B cell (primary cell): ENCODE measurements around the gene ATP6V0E2. TPM values are rescaled to one million over a fixed set of nuclear protein-coding genes. Genes with fewer than 3 reads are reported as not detected.

Experiments
- ATAC-seq: fragments of 200-7000 bp; cut with Tn5 transposase; one replicate; pipeline ENCODE4 v1.10.0; 2021; ENCODE audit warnings: low read depth, mild to moderate bottlenecking, moderate number of reproducible peaks, moderate library complexity
- CTCF ChIA-PET: fragments of 350-600 bp; sonication (Branson Sonifier 250); formaldehyde crosslinking; loops from one replicate; lab custom pipeline; 2021; ENCODE audit warnings: antibody characterized with exemption, inconsistent platforms; lab: Charles Lee
- POLR2A ChIA-PET: fragments of 350-600 bp; sonication (Branson Sonifier 250); formaldehyde crosslinking; loops from one replicate; lab custom pipeline; 2021; ENCODE audit warnings: antibody characterized with exemption; lab: Charles Lee
- DNase-seq: peaks from one replicate; pipeline ENCODE4 v3.0.0; 2013
- H2AFZ ChIP-seq: 2 replicates; pipeline ENCODE4 v1.6.1; 2012; ENCODE audit warnings: mild to moderate bottlenecking, low read depth, low read length; ENCODE audit not compliant: insufficient read depth, poor library complexity, severe bottlenecking
- H3K27ac ChIP-seq, 2 donors: 1 replicate in 1 of 2; 2 replicates in 1 of 2; pipeline ENCODE4 v1.5.1; 2012 to 2013; ENCODE audit warnings: low read length in 2 of 2, mild to moderate bottlenecking in 2 of 2, moderate library complexity in 1 of 2
- H3K27me3 ChIP-seq, 4 experiments: fragments of 200-600 bp in 1 of 4; sonication (generic) in 1 of 4; replicated peaks in 1 of 4; 1 replicate in 2 of 4; 2 replicates in 2 of 4; pipeline versions ENCODE4 v1.6.1 to v1.7.0; 2013 to 2016; ENCODE audit warnings: low read length in 3 of 4, mild to moderate bottlenecking in 2 of 4, mixed read lengths in 1 of 4, moderate library complexity in 1 of 4; ENCODE audit not compliant: insufficient read depth in 4 of 4, control insufficient read depth in 3 of 4; ENCODE audit errors: control extremely low read depth in 1 of 4
- H3K36me3 ChIP-seq, 2 experiments: replicated peaks in 1 of 2; 1 replicate in 1 of 2; 2 replicates in 1 of 2; pipeline versions ENCODE4 v1.6.1 to v1.7.1; 2013; ENCODE audit warnings: low read length in 1 of 2; ENCODE audit not compliant: insufficient read depth in 2 of 2, control insufficient read depth in 1 of 2; ENCODE audit errors: control extremely low read depth in 1 of 2, extremely low read depth in 1 of 2
- H3K4me1 ChIP-seq, 2 donors: fragments of 200-600 bp in 1 of 2; sonication (generic) in 1 of 2; 1 replicate in 1 of 2; 2 replicates in 1 of 2; pipeline versions ENCODE4 v1.5.1 to v1.6.1; 2013 to 2017; ENCODE audit warnings: low read length in 2 of 2; ENCODE audit not compliant: control insufficient read depth in 2 of 2, insufficient read depth in 2 of 2
- H3K4me2 ChIP-seq: replicated peaks from 2 replicates; pipeline ENCODE3; 2012; ENCODE audit warnings: mild to moderate bottlenecking, low read depth, low read length; ENCODE audit not compliant: poor library complexity, severe bottlenecking
- H3K4me3 ChIP-seq, 5 experiments: fragments of 200-600 bp in 1 of 5; sonication (generic) in 1 of 5; 1 replicate in 3 of 5; 2 replicates in 2 of 5; pipeline versions ENCODE4 v1.5.1 to v1.7.0; 2011 to 2016; ENCODE audit warnings: low read length in 4 of 5, mild to moderate bottlenecking in 4 of 5, low read depth in 2 of 5, control low read depth in 1 of 5, moderate library complexity in 1 of 5; ENCODE audit not compliant: insufficient read depth in 1 of 5; ENCODE audit errors: control extremely low read depth in 1 of 5, extremely low read depth in 1 of 5
- H3K79me2 ChIP-seq: fragments of 200-600 bp; sonication (generic); one replicate; pipeline ENCODE4 v1.6.0; 2016; ENCODE audit warnings: low read length; ENCODE audit not compliant: control insufficient read depth, insufficient read depth
- H3K9ac ChIP-seq: fragments of 200-600 bp; sonication (generic); 2 replicates; pipeline ENCODE4 v1.6.1; 2017; ENCODE audit warnings: mild to moderate bottlenecking, low read length, moderate library complexity
- H3K9me3 ChIP-seq, 3 donors: one replicate each; pipeline versions ENCODE4 v1.6.1 to v1.7.1; 2013; ENCODE audit warnings: low read length in 2 of 3; ENCODE audit not compliant: control insufficient read depth in 2 of 3, insufficient read depth in 1 of 3; ENCODE audit errors: control extremely low read depth in 1 of 3
- H4K20me1 ChIP-seq: 2 replicates; pipeline ENCODE4 v1.6.0; 2012; ENCODE audit warnings: mild to moderate bottlenecking, low read length; ENCODE audit not compliant: insufficient read depth, control insufficient read depth, poor library complexity, severe bottlenecking
- H3K27ac Mint-ChIP-seq: one replicate; pipeline ENCODE4 v1.8.0; 2021; ENCODE audit warnings: mixed read lengths
- H3K27me3 Mint-ChIP-seq: one replicate; pipeline ENCODE4 v1.8.0; 2021; ENCODE audit warnings: mixed read lengths
- H3K4me1 Mint-ChIP-seq: one replicate; pipeline ENCODE4 v1.8.0; 2021; ENCODE audit warnings: mixed read lengths
- H3K4me3 Mint-ChIP-seq: one replicate; pipeline ENCODE4 v1.8.0; 2021; ENCODE audit warnings: mixed read lengths
- H3K9me3 Mint-ChIP-seq: one replicate; pipeline ENCODE4 v1.8.0; 2022; ENCODE audit warnings: mixed read lengths; ENCODE audit not compliant: insufficient read depth
- EZH2 ChIP-seq: IDR thresholded peaks from 2 replicates; pipeline ENCODE4 v1.6.1; 2012; ENCODE audit warnings: borderline replicate concordance, low read depth, mild to moderate bottlenecking, moderate library complexity, low read length; ENCODE audit not compliant: insufficient read depth, poor library complexity, severe bottlenecking
- WGBS: methylation state at CpG from one replicate; pipeline ENCODE4 v1.1.5; 2013; ENCODE audit warnings: missing lambda C conversion rate; ENCODE audit not compliant: insufficient coverage; 5-methylcytosine and 5-hydroxymethylcytosine counted together
- intact Hi-C: fragments of 100-400 bp; cut with micrococcal nuclease; formaldehyde crosslinking; loops from one replicate; pipeline ENCODE4 v1.10.0; 2022
- polyA plus RNA-seq: library from polyadenylated mRNA; depleted of rRNA; stranded (reverse); fragments of >200 nt; gene quantifications from 2 replicates; pipeline ENCODE4 v1.2.3, GENCODE V29; 2012
- total RNA-seq, 2 donors: library from RNA; stranded (reverse); fragments of 120-200 nt in 1 of 2; gene quantifications; 1 replicate in 1 of 2; 2 replicates in 1 of 2; pipeline versions ENCODE4 v1.2.3 to v1.2.4, GENCODE V29; 2013 to 2022
- TF ChIP-seq, protein P1 (sequence below): fragments of 200-600 bp; IDR thresholded peaks from one replicate; pipeline ENCODE4 v1.8.0; 2022; ENCODE audit warnings: antibody characterized with exemption, mild to moderate bottlenecking

The ATP6V0E2 gene
- total and polyA plus RNA-seq, 2 donors (not counting 1 experiment from before 2014, with no cell fraction given): 13.5 to 49.6 TPM

DNA sequence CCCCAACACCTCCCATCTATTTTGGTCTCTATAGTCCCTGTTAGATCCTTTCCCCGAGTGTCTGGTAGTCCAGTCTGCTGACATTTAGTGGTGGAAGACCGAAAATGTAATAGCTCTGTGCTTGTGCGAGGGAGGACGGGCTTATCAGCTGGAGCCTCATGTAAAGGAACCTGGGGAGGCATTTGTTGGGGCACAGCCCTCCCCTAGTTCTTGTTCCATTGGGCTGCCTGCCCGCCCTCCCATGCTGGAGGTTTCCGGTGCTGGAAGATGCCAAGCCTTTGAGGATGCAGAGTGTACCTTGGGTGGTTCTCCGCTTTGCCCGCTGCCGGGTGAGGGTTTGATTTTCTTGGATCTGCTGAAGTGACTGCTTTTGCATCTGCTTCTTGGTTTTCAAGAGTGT is 30.2 kb upstream of the ATP6V0E2 start:
- POLR2A ChIA-PET: interaction anchor here (0.6 kb wide), 1 partner anchor 71 kb away, joined by 3 read pairs; no protein-coding TSS in a partner anchor
- H3K4me3 ChIP-seq: no peak overlapping the region
- H2AFZ ChIP-seq: no peak overlapping the region
- Mint-ChIP-seq H3K4me3 (no peak overlapping the region), H3K4me1 (peaks cover 28% of the 10 kb centered on the region), H3K9me3 (no peaks in the 10 kb centered on the region), H3K27me3 (no peaks in the 10 kb centered on the region), H3K27ac (no peak overlapping the region)
- peaks cover 16% of the 10 kb centered on the region for H4K20me1 ChIP-seq
- H3K79me2 ChIP-seq: peaks cover 18% of the 10 kb centered on the region
- H3K9me3 ChIP-seq: no peaks in the 10 kb centered on the region
- peaks cover 19 to 27% of the 10 kb centered on the region in 2 donors for H3K4me1 ChIP-seq
- H3K36me3 ChIP-seq: peaks cover 1 to 3% of the 10 kb centered on the region in 2 experiments
- H3K27me3 ChIP-seq: no peaks in the 10 kb centered on the region
- CTCF ChIA-PET: no interaction called here
- intact Hi-C loops: no loop called here
- H3K9ac ChIP-seq: no peak overlapping the region
- no peak overlapping the region for H3K27ac ChIP-seq
- H3K4me2 ChIP-seq: no peak overlapping the region
- no peak for ATAC-seq
- WGBS: 100% methylated on average over 9 of the region's 9 CpGs
- no peak for TF ChIP-seq EZH2
- TF ChIP-seq, protein P1, sequence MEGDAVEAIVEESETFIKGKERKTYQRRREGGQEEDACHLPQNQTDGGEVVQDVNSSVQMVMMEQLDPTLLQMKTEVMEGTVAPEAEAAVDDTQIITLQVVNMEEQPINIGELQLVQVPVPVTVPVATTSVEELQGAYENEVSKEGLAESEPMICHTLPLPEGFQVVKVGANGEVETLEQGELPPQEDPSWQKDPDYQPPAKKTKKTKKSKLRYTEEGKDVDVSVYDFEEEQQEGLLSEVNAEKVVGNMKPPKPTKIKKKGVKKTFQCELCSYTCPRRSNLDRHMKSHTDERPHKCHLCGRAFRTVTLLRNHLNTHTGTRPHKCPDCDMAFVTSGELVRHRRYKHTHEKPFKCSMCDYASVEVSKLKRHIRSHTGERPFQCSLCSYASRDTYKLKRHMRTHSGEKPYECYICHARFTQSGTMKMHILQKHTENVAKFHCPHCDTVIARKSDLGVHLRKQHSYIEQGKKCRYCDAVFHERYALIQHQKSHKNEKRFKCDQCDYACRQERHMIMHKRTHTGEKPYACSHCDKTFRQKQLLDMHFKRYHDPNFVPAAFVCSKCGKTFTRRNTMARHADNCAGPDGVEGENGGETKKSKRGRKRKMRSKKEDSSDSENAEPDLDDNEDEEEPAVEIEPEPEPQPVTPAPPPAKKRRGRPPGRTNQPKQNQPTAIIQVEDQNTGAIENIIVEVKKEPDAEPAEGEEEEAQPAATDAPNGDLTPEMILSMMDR: no peak
- DNase-seq: no peak

DNA sequence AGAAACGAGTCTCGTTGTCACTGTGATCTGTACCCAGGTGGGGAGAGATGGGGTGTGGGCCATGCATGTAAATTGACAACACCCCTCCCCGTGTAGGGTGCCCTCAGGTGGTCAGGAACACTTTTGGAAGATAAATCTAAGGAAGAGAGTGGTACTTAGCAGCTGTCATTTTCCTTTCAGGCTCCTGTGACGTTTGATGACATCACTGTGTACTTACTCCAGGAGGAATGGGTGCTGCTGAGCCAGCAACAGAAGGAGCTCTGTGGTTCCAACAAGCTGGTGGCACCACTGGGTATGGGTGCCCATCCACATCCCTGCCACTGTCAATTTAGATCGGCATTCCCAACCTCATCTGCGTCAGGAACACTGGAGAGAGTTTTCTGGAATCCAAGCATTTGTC is 29.3 kb upstream of the ATP6V0E2 start:
- Histone ChIP-seq H3K4me3 (no peak overlapping the region), H3K27ac (no peak overlapping the region)
- CTCF ChIA-PET: no interaction called here

More for the DNA sequence above, 29.3 kb upstream of the ATP6V0E2 start:
- no peaks in the 10 kb centered on the region for H3K27me3 ChIP-seq
- no peak overlapping the region for H2AFZ ChIP-seq
- no peak overlapping the region for H3K4me2 ChIP-seq
- H4K20me1 ChIP-seq: peaks cover 8% of the 10 kb centered on the region
- H3K4me3 Mint-ChIP-seq: no peak overlapping the region
- peaks cover 1 to 3% of the 10 kb centered on the region in 2 experiments for H3K36me3 ChIP-seq
- H3K27ac Mint-ChIP-seq: no peak overlapping the region
- 88% methylated on average over 4 of the region's 6 CpGs for WGBS
- H3K27me3 Mint-ChIP-seq: no peaks in the 10 kb centered on the region
- H3K9me3 Mint-ChIP-seq: no peaks in the 10 kb centered on the region
- peaks cover 21% of the 10 kb centered on the region for H3K4me1 Mint-ChIP-seq
- H3K79me2 ChIP-seq: peaks cover 10% of the 10 kb centered on the region
- peaks cover 12 to 19% of the 10 kb centered on the region in 2 donors for H3K4me1 ChIP-seq
- DNase-seq: no peak
- intact Hi-C loops: no loop called here
- H3K9me3 ChIP-seq: no peaks in the 10 kb centered on the region
- POLR2A ChIA-PET: no interaction called here
- H3K9ac ChIP-seq: no peak overlapping the region
- no peak for ATAC-seq
- TF ChIP-seq, protein P1: no peak
- TF ChIP-seq EZH2: no peak
